Measurements from ENCODE around the gene RAPGEFL1. TPM values are rescaled to one million over a fixed set of nuclear protein-coding genes. Genes with fewer than 3 reads are reported as not detected.
A peak's percentile ranks its signal among the peaks of the same experiment; 100 is the strongest.

The RAPGEFL1 gene, protein sequence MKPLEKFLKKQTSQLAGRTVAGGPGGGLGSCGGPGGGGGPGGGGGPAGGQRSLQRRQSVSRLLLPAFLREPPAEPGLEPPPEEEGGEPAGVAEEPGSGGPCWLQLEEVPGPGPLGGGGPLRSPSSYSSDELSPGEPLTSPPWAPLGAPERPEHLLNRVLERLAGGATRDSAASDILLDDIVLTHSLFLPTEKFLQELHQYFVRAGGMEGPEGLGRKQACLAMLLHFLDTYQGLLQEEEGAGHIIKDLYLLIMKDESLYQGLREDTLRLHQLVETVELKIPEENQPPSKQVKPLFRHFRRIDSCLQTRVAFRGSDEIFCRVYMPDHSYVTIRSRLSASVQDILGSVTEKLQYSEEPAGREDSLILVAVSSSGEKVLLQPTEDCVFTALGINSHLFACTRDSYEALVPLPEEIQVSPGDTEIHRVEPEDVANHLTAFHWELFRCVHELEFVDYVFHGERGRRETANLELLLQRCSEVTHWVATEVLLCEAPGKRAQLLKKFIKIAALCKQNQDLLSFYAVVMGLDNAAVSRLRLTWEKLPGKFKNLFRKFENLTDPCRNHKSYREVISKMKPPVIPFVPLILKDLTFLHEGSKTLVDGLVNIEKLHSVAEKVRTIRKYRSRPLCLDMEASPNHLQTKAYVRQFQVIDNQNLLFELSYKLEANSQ
- total RNA-seq, result 10 to 100 TPM in 1 of 3 donors, 1 to 10 TPM in 2; 3.2 to 10.8 (median 5.0) TPM

DNA sequence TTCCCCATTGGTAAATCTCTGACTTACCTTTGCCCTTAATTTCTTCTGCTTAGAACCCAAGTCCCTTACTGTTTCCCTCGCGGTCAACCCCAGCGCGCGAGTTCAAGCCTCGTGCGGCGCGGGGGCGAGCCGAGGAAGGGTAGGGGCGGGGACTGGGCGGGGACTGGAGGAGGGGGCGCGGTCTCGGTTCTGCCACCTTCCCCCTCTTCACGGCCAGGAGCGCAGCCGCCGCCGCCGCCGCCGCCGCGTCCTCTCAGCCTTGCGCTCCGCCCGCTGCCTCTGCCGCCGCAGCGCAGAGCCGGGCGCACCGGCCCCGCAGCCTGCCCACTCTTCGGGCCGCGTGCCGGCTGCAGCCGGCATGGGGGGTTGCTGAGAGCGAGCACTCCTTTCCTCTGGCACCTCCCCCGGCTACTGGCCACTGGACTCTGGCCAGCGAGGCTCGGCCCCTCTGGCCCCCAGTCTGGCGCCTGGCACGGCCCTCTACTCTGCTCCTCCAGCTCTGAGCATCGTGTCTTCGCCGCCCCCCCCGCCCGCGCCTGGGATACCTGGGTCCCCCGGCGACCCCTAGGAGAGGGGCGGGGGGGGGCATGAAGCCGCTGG is at the start of gene RAPGEFL1:
RAPGEFL1 (plus strand) TSS at position 196 of the 600 bp plus-strand sequence; CDS start at position 588, 392 bp downstream.
- TF ChIP-seq, protein P1, sequence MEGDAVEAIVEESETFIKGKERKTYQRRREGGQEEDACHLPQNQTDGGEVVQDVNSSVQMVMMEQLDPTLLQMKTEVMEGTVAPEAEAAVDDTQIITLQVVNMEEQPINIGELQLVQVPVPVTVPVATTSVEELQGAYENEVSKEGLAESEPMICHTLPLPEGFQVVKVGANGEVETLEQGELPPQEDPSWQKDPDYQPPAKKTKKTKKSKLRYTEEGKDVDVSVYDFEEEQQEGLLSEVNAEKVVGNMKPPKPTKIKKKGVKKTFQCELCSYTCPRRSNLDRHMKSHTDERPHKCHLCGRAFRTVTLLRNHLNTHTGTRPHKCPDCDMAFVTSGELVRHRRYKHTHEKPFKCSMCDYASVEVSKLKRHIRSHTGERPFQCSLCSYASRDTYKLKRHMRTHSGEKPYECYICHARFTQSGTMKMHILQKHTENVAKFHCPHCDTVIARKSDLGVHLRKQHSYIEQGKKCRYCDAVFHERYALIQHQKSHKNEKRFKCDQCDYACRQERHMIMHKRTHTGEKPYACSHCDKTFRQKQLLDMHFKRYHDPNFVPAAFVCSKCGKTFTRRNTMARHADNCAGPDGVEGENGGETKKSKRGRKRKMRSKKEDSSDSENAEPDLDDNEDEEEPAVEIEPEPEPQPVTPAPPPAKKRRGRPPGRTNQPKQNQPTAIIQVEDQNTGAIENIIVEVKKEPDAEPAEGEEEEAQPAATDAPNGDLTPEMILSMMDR (IDR thresholded peaks at IDR 0.05), result no peak
- TF ChIP-seq POLR2AphosphoS5 (IDR thresholded peaks at IDR 0.05), result no peak
- no peak for TF ChIP-seq POLR2A (IDR thresholded peaks at IDR 0.05)
- intact Hi-C loops (cut with DNase I; ENCODE audit: low total_unique reads), result loop anchor here (10.0 kb wide), 1 partner anchor 123 kb away; the partner anchor contains the start of gene MED24
- H3K27ac ChIP-seq, result peak within 1 kb of the TSS; percentile 62 to 69
- H3K36me3 ChIP-seq, result no peaks in the 10 kb centered on the region
- peak within 1 kb of the TSS; percentile 41 to 68 (median 64) for H3K4me3 ChIP-seq
- H3K4me1 ChIP-seq, result peaks cover 0 to 5% of the 10 kb centered on the region in 2 donors
- no peaks in the 10 kb centered on the region for H3K9me3 ChIP-seq
- no peaks in the 10 kb centered on the region for H3K27me3 ChIP-seq
- DNase-seq (ENCODE audit: low spot score in 2 of 2), result peak; percentile 72 to 82

DNA sequence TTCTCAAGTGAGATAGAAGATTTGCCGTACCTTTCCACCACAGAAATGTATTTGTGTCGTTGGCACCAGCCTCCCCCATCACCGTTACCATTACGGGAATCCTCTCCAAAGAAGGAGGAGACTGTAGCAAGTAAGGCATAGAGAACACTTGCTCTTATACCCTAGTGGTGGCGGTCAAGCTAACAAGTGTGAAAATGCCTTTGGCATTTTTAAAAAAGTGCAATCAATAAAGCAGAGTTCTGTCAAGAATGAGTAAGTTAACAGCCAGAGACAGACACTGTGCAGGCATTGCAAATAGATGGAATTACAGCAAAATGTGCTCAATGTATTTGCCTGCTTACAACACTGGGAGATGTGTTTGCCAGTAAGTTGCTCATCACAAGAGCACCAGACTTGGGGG is 47.8 kb upstream of the RAPGEFL1 start:
- TF ChIP-seq, protein P1 (IDR thresholded peaks at IDR 0.05), result no peak
- TF ChIP-seq POLR2A (IDR thresholded peaks at IDR 0.05) (no peak), POLR2AphosphoS5 (IDR thresholded peaks at IDR 0.05) (no peak)
- Histone ChIP-seq H3K36me3 (no peaks in the 10 kb centered on the region), H3K9me3 (no peaks in the 10 kb centered on the region), H3K4me3 (no peak overlapping the region), H3K27ac (no peak overlapping the region), H3K4me1 (peaks cover 0 to 7% of the 10 kb centered on the region in 2 donors), H3K27me3 (no peaks in the 10 kb centered on the region)
- intact Hi-C loops (cut with DNase I; ENCODE audit: low total_unique reads), result no loop called here
- DNase-seq (ENCODE audit: low spot score in 2 of 2), result no peak

DNA sequence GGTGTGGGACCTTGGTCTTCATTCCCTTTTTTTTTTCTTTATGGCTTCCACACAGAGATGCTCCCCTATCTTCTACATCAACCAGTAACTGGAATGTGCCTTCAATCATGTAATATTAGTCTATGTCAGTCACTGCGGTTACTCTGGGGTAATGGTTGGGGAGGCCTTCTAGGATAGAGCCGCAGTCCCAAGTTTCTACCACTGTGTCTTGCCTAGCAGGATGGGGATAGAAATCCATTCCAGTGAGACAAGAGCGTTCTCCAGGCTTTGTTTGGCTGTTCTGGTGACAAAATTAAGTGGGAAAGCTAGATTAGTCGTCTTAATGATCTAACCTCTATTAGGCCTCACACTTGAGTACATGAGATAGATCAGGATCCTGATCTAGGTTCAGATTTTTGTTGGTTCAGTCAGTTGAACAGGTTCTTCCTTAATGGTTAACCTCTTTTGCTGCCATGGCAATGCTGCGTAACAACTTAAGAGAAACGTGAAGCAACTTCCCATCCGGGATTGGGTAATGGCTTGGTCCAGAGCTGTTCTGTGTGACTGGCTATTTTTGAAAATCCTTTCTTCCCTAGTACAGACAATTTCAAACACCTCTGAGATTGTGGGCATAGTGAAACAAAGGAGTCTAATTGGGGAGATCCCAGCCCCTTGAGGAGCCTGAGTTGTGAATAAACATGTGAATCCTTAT is 46.8 kb upstream of the RAPGEFL1 start:
- Histone ChIP-seq H3K27ac (peak overlapping the region; percentile 5 to 37), H3K27me3 (no peaks in the 10 kb centered on the region), H3K4me3 (no peak overlapping the region), H3K36me3 (no peaks in the 10 kb centered on the region), H3K9me3 (no peaks in the 10 kb centered on the region), H3K4me1 (no peaks in the 10 kb centered on the region)
- no peak for TF ChIP-seq POLR2AphosphoS5 (IDR thresholded peaks at IDR 0.05)
- no peak for TF ChIP-seq POLR2A (IDR thresholded peaks at IDR 0.05)
- TF ChIP-seq, protein P1 (IDR thresholded peaks at IDR 0.05), result no peak
- DNase-seq (ENCODE audit: low spot score in 2 of 2), result no peak
- intact Hi-C loops (cut with DNase I; ENCODE audit: low total_unique reads), result no loop called here

DNA sequence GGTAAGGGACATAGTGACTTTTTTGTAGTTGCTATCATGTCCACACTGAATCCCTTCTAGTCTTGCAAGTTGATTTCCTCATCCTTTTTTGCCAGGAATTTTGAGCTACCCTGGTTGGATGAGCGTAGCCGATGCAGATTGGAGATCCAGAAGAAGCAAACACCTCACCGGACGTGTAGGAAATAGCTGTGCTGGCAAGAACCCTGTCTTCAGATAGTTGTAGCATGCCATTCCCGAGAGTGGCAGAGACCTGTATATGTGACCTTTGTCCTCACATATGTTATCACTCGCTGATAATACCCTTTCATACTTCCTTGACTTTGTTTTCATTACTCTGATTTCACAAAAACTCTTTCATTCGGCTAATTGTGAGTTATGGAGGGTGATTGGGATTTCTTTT is 43.1 kb upstream of the RAPGEFL1 start:
- H3K27me3 ChIP-seq, result no peaks in the 10 kb centered on the region
- H3K36me3 ChIP-seq, result no peaks in the 10 kb centered on the region
- H3K4me3 ChIP-seq, result no peak overlapping the region
- peak overlapping the region in 1 of 2 donors; percentile 14 for H3K27ac ChIP-seq
- DNase-seq (ENCODE audit: low spot score in 2 of 2), result no peak
- H3K9me3 ChIP-seq, result no peaks in the 10 kb centered on the region
- TF ChIP-seq POLR2AphosphoS5 (IDR thresholded peaks at IDR 0.05), result no peak
- no peak for TF ChIP-seq POLR2A (IDR thresholded peaks at IDR 0.05)
- TF ChIP-seq, protein P1 (IDR thresholded peaks at IDR 0.05), result no peak
- no peaks in the 10 kb centered on the region for H3K4me1 ChIP-seq
- intact Hi-C loops (cut with DNase I; ENCODE audit: low total_unique reads), result no loop called here
